Effector memory CD4-positive, alpha-beta T cell (primary cell): Measurements from ENCODE around the gene TMEM219.

Experiments used
- DNase-seq, 3 donors: peaks; one replicate each; pipeline ENCODE4 v3.0.0-alpha.2; 2020
- H3K27ac ChIP-seq: 2 replicates; pipeline ENCODE4 v1.7.0; 2013; ENCODE audit warnings: mild to moderate bottlenecking, low read length, moderate library complexity; ENCODE audit not compliant: insufficient read depth, poor library complexity, severe bottlenecking
- H3K27me3 ChIP-seq: replicated peaks from 2 replicates; pipeline ENCODE4 v1.7.0; 2013; ENCODE audit warnings: mild to moderate bottlenecking, low read length; ENCODE audit not compliant: insufficient read depth, control insufficient read depth, poor library complexity, severe bottlenecking
- H3K36me3 ChIP-seq: 2 replicates; pipeline ENCODE4 v1.7.0; 2013; ENCODE audit warnings: mild to moderate bottlenecking, low read length, moderate library complexity; ENCODE audit not compliant: control insufficient read depth, insufficient read depth
- H3K4me1 ChIP-seq: 2 replicates; pipeline ENCODE4 v1.7.0; 2013; ENCODE audit warnings: low read length, mild to moderate bottlenecking; ENCODE audit not compliant: control insufficient read depth, insufficient read depth, poor library complexity, severe bottlenecking
- H3K4me3 ChIP-seq: 2 replicates; pipeline ENCODE4 v1.7.0; 2013; ENCODE audit warnings: low read length, low read depth, mild to moderate bottlenecking; ENCODE audit not compliant: insufficient read depth, poor library complexity, severe bottlenecking
- H3K9me3 ChIP-seq: 2 replicates; pipeline ENCODE4 v1.7.0; 2013; ENCODE audit warnings: mild to moderate bottlenecking, low read length, moderate library complexity; ENCODE audit not compliant: control insufficient read depth

TMEM219 gene

DNA sequence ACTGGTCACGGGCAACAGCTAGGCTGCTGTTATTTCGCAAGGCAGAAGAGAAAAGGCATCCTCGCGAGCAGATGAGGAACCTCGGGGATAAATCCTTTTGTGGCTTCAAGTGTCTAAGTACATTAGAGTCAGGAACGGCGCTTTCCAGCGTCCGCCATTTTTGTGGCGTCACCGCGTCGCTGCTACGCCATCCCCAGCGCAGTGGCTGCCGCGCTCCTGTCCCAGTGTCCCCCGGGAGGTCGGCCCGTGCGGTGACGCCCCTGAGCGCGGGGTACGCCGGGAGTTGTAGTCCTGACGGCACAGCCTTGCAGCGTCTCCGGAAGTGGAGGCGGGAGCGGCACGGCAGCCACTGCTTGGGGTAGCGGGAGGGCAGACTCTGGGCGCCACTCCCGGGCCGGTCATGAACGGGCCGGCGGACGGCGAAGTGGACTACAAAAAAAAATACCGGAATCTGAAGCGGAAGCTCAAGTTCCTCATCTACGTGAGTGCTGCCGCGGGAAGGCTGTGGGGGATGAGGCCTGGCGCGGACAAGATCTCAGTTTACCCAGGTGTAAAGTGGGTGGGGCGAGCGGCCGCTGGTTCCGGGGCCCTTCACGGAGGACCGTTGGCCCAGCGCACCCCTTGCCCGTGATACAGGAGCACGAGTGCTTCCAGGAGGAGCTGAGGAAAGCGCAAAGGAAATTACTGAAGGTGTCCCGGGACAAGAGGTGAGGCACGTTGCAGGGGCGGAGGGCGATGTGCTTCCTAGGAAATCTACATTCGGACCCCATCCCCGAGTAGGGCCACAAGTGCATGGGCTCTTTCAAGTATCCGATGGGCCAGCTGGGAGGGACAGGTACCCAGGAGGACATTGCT lies 34.3 kb downstream of the TMEM219 start, which contains the start of gene INO80E:
Gene INO80E (plus strand): TSS at position 331 of the 855 bp plus-strand sequence. CDS start 70 bp downstream, at position 401.
- peaks cover 36% of the 10 kb centered on the region for H3K36me3 ChIP-seq
- H3K27ac ChIP-seq, result peak within 1 kb of the TSS; percentile 99
- peak within 1 kb of the TSS; percentile 96 for H3K4me3 ChIP-seq
- DNase-seq, result peak; percentile 95 to 99 (median 98)
- no peaks in the 10 kb centered on the region for H3K27me3 ChIP-seq
- no peaks in the 10 kb centered on the region for H3K9me3 ChIP-seq
- peaks cover 17% of the 10 kb centered on the region for H3K4me1 ChIP-seq

DNA sequence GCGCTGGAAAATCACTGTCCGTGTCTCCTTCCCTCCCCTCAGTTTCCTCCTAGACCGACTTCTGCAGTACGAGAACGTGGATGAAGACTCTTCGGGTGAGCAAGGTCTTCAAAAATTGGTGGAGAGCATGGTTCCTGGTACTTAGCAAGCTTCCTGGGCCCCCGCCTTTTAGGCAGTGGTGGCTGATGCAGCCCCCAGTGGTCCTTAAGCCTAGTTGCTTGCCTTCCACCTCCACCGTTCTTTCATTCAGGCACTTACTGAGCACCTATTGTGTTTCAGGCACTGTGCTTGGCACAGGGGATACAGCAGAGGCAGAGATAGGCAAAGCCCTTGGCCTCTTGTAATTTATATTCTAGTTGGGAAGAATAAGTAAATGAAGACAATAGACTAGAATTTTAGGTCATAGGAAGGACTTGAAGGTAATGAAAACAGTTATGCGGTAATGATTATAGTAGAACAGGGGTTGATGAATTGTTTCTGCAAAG lies 34.9 kb downstream of the TMEM219 start:
- no peak for DNase-seq
- Histone ChIP-seq H3K36me3 (peaks cover 32% of the 10 kb centered on the region), H3K27me3 (no peaks in the 10 kb centered on the region), H3K9me3 (no peaks in the 10 kb centered on the region), H3K27ac (peak overlapping the region; percentile 99), H3K4me1 (peaks cover 17% of the 10 kb centered on the region), H3K4me3 (peak overlapping the region; percentile 96)

DNA sequence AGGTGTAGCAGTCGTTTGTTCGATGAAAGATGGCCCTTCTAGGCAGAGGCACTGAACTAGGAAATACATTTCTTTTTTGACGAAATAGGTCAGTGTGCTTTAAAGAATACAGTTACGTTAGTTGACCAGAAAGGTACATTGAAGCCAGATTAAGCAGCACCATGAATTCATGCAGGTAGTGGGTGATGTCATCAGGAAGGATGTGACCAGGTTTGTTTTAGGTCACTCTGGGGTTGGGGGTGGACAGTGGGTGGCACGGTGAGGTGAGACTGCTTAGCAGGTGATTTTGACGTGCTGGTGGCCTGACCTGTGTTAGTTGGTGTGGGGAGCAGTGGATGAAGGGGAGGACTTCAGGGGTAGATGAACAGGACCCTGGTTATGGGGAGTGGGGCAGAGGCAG lies 37.7 kb downstream of the TMEM219 start:
- Histone ChIP-seq H3K27ac (no peak overlapping the region), H3K4me3 (no peak overlapping the region), H3K27me3 (no peaks in the 10 kb centered on the region), H3K9me3 (no peaks in the 10 kb centered on the region), H3K4me1 (peaks cover 14% of the 10 kb centered on the region), H3K36me3 (peaks cover 16% of the 10 kb centered on the region)
- DNase-seq, result no peak

DNA sequence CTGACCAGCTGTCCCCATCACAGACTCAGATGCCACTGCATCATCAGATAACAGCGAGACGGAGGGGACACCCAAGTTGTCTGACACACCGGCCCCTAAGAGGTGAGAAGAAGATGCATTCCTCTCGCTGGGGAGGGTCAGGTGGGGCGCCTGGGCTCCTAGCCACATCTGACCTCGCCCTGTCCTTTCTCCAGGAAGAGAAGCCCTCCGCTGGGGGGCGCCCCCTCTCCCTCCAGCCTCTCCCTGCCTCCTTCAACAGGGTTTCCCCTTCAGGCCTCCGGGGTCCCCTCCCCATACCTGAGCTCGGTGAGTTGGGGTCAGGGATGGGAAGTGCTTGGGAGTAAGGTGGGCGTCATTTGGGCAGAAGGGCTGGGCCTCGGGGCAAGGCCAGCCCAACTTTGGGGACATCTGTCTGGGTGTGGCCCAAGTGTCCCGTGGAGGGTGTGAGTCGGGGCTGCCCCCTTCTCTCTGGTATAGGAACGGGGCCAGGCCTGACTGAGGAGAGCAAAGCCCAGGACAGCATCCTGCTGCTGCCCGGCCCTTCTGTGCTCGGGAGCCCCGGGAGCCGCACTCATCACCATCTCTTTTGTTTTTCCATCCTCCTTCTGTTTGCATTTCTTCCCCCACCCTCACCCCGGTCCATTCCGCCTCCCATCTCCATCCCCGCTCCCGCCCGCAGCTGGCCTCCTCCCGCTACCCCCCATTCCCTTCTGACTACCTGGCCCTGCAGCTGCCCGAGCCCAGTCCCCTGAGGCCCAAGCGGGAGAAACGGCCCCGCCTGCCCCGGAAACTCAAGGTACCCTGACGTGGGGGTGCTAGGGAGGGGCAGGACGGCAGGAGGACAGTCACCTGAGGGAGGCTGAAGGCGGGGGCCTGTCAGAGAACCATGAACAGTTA lies 39.1 kb downstream of the TMEM219 start:
- H3K36me3 ChIP-seq, result peaks cover 12% of the 10 kb centered on the region
- no peak overlapping the region for H3K4me3 ChIP-seq
- H3K27me3 ChIP-seq, result no peaks in the 10 kb centered on the region
- no peaks in the 10 kb centered on the region for H3K9me3 ChIP-seq
- H3K4me1 ChIP-seq, result peaks cover 8% of the 10 kb centered on the region
- no peak overlapping the region for H3K27ac ChIP-seq
- DNase-seq, result no peak

DNA sequence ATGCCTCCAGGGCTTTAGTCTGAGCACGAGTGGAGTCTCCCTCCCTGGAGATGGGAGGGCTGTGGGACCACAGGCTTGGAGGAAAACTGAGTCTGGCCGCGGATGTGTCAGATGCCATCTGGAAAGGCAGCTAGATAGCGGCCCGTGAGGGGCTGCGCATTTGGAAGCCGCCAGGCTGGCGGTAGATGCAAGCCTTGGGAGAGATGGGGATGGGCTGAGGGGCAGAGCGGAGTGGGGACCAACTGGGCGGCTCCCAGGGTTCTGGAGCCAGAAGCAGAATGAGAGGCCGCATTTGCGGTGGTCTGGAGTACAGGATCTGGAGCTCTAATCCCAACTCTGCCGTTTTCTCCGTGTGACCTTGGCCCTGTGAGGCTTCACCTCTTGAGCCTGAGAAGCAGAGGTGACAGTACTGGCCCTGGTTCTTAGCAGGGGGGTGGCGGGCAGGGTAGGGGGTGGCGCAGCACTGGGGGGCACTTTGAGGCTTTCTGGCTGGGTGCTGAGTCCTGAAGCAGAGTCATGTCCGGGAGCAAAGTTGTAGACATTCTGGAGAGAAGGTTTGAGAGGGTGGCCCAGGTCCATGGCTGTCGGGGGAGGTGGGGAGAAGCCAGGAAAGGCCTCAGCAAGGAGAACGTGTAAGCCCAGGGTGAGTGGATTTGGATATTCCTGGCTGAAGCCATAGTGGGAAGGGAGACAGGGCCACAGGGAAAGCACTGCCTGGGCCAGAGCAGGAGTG lies 40.9 kb downstream of the TMEM219 start:
- H3K27ac ChIP-seq, result no peak overlapping the region
- DNase-seq, result no peak
- H3K4me1 ChIP-seq, result no peaks in the 10 kb centered on the region
- no peak overlapping the region for H3K4me3 ChIP-seq
- peaks cover 12% of the 10 kb centered on the region for H3K36me3 ChIP-seq
- H3K27me3 ChIP-seq, result no peaks in the 10 kb centered on the region
- H3K9me3 ChIP-seq, result no peaks in the 10 kb centered on the region

DNA sequence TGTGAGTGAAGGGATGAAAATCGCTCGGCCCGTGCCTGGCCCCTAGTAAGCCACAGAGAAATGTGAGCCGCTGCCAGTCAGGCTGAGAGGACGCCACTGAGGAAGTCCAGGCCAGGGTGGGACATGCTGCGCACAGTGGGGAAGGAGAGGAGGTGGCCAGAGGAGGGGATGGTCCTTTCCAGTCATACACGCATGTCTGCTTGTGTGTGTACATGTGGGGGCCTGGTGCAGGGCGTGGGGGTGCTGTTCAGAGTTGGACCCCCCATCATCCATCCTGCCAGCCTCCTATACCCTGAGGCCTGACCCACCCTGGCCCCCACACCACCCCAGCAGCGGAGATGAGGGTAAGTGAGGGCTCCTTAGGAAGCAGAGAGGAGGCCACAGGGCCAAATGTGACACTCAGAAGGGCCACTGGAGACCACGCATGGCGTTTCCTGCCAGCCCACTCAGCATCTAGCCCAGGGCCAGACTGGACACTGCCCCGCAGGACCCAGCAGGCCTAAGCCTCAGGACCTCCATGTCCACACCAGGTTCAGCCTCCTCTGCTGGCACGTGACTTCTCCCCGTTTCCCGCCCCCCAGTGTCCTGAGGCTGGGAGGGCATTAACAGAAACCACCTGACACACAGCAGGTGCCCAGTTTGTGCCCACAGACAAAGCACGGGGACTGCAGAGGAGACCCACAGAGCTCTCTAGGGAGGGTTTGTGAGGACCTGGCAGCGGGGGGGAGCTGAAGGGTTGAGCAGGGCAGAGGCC lies 42.0 kb downstream of the TMEM219 start:
- no peaks in the 10 kb centered on the region for H3K4me1 ChIP-seq
- H3K36me3 ChIP-seq, result peaks cover 12% of the 10 kb centered on the region
- no peaks in the 10 kb centered on the region for H3K9me3 ChIP-seq
- no peak overlapping the region for H3K4me3 ChIP-seq
- H3K27ac ChIP-seq, result no peak overlapping the region
- DNase-seq, result no peak
- H3K27me3 ChIP-seq, result no peaks in the 10 kb centered on the region

DNA sequence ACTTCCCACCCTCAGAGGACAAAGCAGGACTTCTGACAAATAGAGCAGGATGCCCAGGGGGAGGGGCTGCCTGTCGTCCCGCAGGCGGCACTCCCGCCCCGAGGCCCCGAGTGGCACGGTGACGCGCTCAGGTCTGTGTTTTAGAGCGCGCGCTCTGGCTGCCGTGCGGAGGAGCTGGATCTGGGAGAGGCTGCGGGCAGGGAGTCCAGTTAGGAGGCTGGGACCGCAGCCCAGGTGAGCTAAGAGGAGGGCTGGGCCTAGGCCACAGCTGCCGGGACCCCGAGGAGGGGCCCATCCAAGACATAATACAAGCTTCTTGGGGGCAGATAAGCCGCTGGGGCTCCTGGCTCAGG lies 42.5 kb downstream of the TMEM219 start:
- no peak for DNase-seq
- Histone ChIP-seq H3K9me3 (no peaks in the 10 kb centered on the region), H3K4me3 (no peak overlapping the region), H3K4me1 (no peaks in the 10 kb centered on the region), H3K36me3 (peaks cover 10% of the 10 kb centered on the region), H3K27me3 (no peaks in the 10 kb centered on the region), H3K27ac (no peak overlapping the region)

DNA sequence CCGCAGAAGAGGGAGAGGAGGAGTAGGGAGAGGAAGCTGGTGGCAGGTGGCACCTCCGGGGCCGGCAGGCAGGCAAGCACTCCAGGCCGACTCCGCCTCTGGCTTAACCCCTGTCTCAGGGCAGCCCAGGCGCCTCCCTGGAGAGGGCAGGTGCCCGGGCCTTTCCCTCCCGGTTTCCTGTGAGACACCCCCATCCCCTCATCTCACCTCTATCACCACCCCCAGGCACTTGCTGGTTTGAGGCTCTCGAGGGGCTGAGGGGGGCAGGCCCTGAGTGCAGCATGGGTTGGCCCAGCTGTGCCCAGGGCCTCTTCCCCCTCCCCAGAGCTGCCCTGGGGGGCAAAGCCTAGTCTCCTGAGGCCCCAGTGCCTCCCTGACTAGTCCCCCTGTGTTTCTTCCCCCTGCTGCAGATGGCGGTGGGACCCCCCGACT lies 42.9 kb downstream of the TMEM219 start:
- Histone ChIP-seq H3K36me3 (peaks cover 9% of the 10 kb centered on the region), H3K9me3 (no peaks in the 10 kb centered on the region), H3K4me3 (no peak overlapping the region), H3K4me1 (no peaks in the 10 kb centered on the region), H3K27ac (no peak overlapping the region), H3K27me3 (peaks cover 3% of the 10 kb centered on the region)
- no peak for DNase-seq
